H1 (cell line): ENCODE data around the gene CCDC197.

ENCODE experiments used
- ASH2L ChIP-seq: fragments of 200-600, 300-600 bp; sonication (generic); IDR thresholded peaks from one replicate; pipeline ENCODE4 v1.7.1; 2017; ENCODE audit warnings: low read length
- BACH1 ChIP-seq: IDR thresholded peaks from 2 replicates; pipeline ENCODE4 v1.6.1; 2012; ENCODE audit warnings: low read length, improper control_type of control experiment
- BRCA1 ChIP-seq: IDR thresholded peaks from 2 replicates; pipeline ENCODE4 v1.6.1; 2012; ENCODE audit warnings: low read depth, low read length, improper control_type of control experiment
- EP300 ChIP-seq, 2 experiments: IDR thresholded peaks; 1 replicate in 1 of 2; 2 replicates in 1 of 2; pipeline ENCODE4 v1.6.1; 2011 to 2012; ENCODE audit warnings: low read depth in 2 of 2, low read length in 2 of 2, mild to moderate bottlenecking in 2 of 2, borderline replicate concordance in 1 of 2, inconsistent platforms in 1 of 2, moderate library complexity in 1 of 2
- EZH2 ChIP-seq: fragments of 200-600 bp; sonication (generic); IDR thresholded peaks from 2 replicates; pipeline ENCODE4 v1.7.1; 2012; ENCODE audit warnings: low read depth, mild to moderate bottlenecking, moderate library complexity, low read length, inconsistent platforms; ENCODE audit not compliant: severe bottlenecking
- HDAC2 ChIP-seq, 2 experiments: fragments of 300-600 bp in 1 of 2; sonication (generic) in 1 of 2; IDR thresholded peaks; 2 replicates each; pipeline ENCODE4 v1.6.1; 2011 to 2012; ENCODE audit warnings: low read depth in 2 of 2, low read length in 2 of 2, mild to moderate bottlenecking in 2 of 2, moderate library complexity in 2 of 2, borderline replicate concordance in 1 of 2, inconsistent platforms in 1 of 2
- MAFK ChIP-seq: IDR thresholded peaks from 2 replicates; pipeline ENCODE4 v1.6.1; 2012; ENCODE audit warnings: low read depth, mild to moderate bottlenecking, improper control_type of control experiment, low read length
- POLR2AphosphoS5 ChIP-seq: IDR thresholded peaks from 2 replicates; pipeline ENCODE4 v1.6.1; 2011; ENCODE audit warnings: low read depth, low read length
- YY1 ChIP-seq: IDR thresholded peaks from 2 replicates; pipeline ENCODE4 v1.6.1; 2011; ENCODE audit warnings: low read depth, mild to moderate bottlenecking, low read length
- TF ChIP-seq, protein P1 (sequence below), 3 experiments: IDR thresholded peaks; 1 replicate in 2 of 3; 2 replicates in 1 of 3; pipeline versions ENCODE4 v1.5.1 to v1.6.1; 2011; ENCODE audit warnings: low read length in 3 of 3, mild to moderate bottlenecking in 3 of 3, inconsistent platforms in 2 of 3, low read depth in 1 of 3, moderate library complexity in 1 of 3; ENCODE audit not compliant: insufficient read depth in 1 of 3; ENCODE audit errors: control extremely low read depth in 1 of 3

DNA sequence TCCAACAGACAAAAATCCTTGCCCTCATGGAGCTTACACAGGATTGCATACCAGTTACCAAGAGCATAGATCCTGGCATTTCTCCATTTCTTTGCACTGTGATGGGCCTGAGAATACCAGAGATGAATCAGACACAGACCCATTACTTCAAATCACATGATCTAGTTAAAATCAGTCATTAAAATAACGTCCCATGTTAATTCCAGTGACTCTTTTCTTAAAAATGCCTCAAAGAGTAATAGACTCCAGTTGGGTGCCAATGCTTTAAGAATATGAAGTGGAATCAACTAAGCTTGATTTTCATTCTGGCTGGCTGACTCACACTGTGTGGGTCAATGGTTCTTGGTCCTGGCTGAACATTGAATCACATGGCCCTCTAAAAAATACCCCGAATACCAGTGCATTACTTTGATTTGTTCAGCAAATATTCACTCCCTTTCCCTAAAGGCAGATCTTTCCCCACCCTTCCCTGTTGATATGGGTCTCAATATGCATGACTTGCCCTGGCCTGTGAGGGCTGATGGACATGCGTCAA is 31.7 kb upstream of the CCDC197 start:
- no peak for TF ChIP-seq EP300 (IDR thresholded peaks at IDR 0.05; ENCODE audit: borderline replicate concordance in 1 of 2, low read depth in 2 of 2, low read length in 2 of 2)
- TF ChIP-seq, protein P1, sequence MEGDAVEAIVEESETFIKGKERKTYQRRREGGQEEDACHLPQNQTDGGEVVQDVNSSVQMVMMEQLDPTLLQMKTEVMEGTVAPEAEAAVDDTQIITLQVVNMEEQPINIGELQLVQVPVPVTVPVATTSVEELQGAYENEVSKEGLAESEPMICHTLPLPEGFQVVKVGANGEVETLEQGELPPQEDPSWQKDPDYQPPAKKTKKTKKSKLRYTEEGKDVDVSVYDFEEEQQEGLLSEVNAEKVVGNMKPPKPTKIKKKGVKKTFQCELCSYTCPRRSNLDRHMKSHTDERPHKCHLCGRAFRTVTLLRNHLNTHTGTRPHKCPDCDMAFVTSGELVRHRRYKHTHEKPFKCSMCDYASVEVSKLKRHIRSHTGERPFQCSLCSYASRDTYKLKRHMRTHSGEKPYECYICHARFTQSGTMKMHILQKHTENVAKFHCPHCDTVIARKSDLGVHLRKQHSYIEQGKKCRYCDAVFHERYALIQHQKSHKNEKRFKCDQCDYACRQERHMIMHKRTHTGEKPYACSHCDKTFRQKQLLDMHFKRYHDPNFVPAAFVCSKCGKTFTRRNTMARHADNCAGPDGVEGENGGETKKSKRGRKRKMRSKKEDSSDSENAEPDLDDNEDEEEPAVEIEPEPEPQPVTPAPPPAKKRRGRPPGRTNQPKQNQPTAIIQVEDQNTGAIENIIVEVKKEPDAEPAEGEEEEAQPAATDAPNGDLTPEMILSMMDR (IDR thresholded peaks at IDR 0.05; ENCODE audit: control extremely low read depth in 1 of 3, insufficient read depth in 1 of 3, low read depth in 1 of 3, low read length in 3 of 3), result no peak
- no peak for TF ChIP-seq BRCA1
- TF ChIP-seq POLR2AphosphoS5, result no peak
- TF ChIP-seq BACH1, result no peak
- TF ChIP-seq MAFK, result no peak
- TF ChIP-seq ASH2L, result no peak
- no peak for TF ChIP-seq YY1
- no peak for TF ChIP-seq HDAC2 (IDR thresholded peaks at IDR 0.05; ENCODE audit: borderline replicate concordance in 1 of 2, low read depth in 2 of 2, low read length in 2 of 2)
- no peak for TF ChIP-seq EZH2
